ENCODE results near the gene XDH. TPM values are rescaled to one million over a fixed set of nuclear protein-coding genes. Genes with fewer than 3 reads are reported as not detected.
A peak's percentile ranks its signal among the peaks of the same experiment; 100 is the strongest.

Gene XDH
- total RNA-seq, 1 experiment from 2014 or later, result 7.7 TPM

GRCh38 chr2:31333527-31334183 is 80.9 kb downstream of the XDH start:
- Histone ChIP-seq H3K9me3 (ENCODE audit: insufficient read depth, low read depth) (no peaks in the 10 kb centered on the region), H3K4me3 (no peak overlapping the region), H3F3A (ENCODE audit: insufficient read depth, low read depth) (peaks cover 8% of the 10 kb centered on the region; the same call in 1 of the 2 replicates), H3K36me3 (ENCODE audit: low read depth) (peaks cover 4% of the 10 kb centered on the region), H3K27ac (no peak overlapping the region), H4K20me1 (ENCODE audit: insufficient read depth) (no peaks in the 10 kb centered on the region), H3K79me2 (ENCODE audit: low read depth) (no peaks in the 10 kb centered on the region), H3K9me2 (ENCODE audit: insufficient read depth) (no peaks in the 10 kb centered on the region), H3K4me2 (no peak overlapping the region), H3K4me1 (replicated peaks; ENCODE audit: insufficient read depth) (no peaks in the 10 kb centered on the region; the same call in 1 of the 2 replicates), H2AFZ (no peak overlapping the region), H3K27me3 (ENCODE audit: insufficient read depth, low read depth) (no peaks in the 10 kb centered on the region)
- intact Hi-C loops (cut with micrococcal nuclease; ENCODE audit: unreplicated experiment), result loop anchor here (1.0 to 10.0 kb wide), 8 partner anchors 49 to 1169 kb away; partner anchors contain the start of gene EHD3
- ChIA-PET POLR2A (ENCODE audit: unreplicated experiment) (no interaction called here), CTCF (interaction anchor here (0.9 to 1.4 kb wide), 2 partner anchors 11 to 195 kb away, joined by 3 read pairs; partner anchors contain the start of gene GALNT14)
- peak; percentile 62 to 74 for DNase-seq
- BruUV-seq (replicated peaks), result no TSS peak
- peak; percentile 97 for TF ChIP-seq CTCF (conservative IDR thresholded peaks at IDR 0.05)
- TF ChIP-seq EZH2 (IDR thresholded peaks at IDR 0.05; ENCODE audit: low read depth), result no peak

- Histone ChIP-seq H3K27me3 (ENCODE audit: insufficient read depth, low read depth) (no peaks in the 10 kb centered on the region), H3K4me1 (replicated peaks; ENCODE audit: insufficient read depth) (no peaks in the 10 kb centered on the region; the same call in 1 of the 2 replicates), H3K27ac (no peak overlapping the region), H4K20me1 (ENCODE audit: insufficient read depth) (no peaks in the 10 kb centered on the region), H3K4me2 (no peak overlapping the region), H3K79me2 (ENCODE audit: low read depth) (no peaks in the 10 kb centered on the region), H3K9me2 (ENCODE audit: insufficient read depth) (no peaks in the 10 kb centered on the region), H3K9me3 (ENCODE audit: insufficient read depth, low read depth) (no peaks in the 10 kb centered on the region), H3F3A (ENCODE audit: insufficient read depth, low read depth) (peaks cover 8% of the 10 kb centered on the region; the same call in 1 of the 2 replicates), H3K36me3 (ENCODE audit: low read depth) (peaks cover 4% of the 10 kb centered on the region), H3K4me3 (no peak overlapping the region), H2AFZ (no peak overlapping the region)
- ChIA-PET POLR2A (ENCODE audit: unreplicated experiment) (no interaction called here), CTCF (no interaction called here)
- intact Hi-C loops (cut with micrococcal nuclease; ENCODE audit: unreplicated experiment), result loop anchor here (1.0 to 10.0 kb wide), 8 partner anchors 49 to 1168 kb away; partner anchors contain the start of gene EHD3
- TF ChIP-seq CTCF (conservative IDR thresholded peaks at IDR 0.05) (no peak), EZH2 (IDR thresholded peaks at IDR 0.05; ENCODE audit: low read depth) (no peak)
- DNase-seq, result no peak
- no TSS peak for BruUV-seq (replicated peaks)
Measured at GRCh38 chr2:31333046-31333445, 81.5 kb downstream of the XDH start.

GRCh38 chr2:31332521-31332920 is 82.0 kb downstream of the XDH start:
- Histone ChIP-seq H3K36me3 (ENCODE audit: low read depth) (peaks cover 4% of the 10 kb centered on the region), H3K27ac (no peak overlapping the region), H3K9me2 (ENCODE audit: insufficient read depth) (no peaks in the 10 kb centered on the region), H3K4me1 (replicated peaks; ENCODE audit: insufficient read depth) (no peaks in the 10 kb centered on the region; the same call in 1 of the 2 replicates), H3F3A (ENCODE audit: insufficient read depth, low read depth) (peaks cover 8% of the 10 kb centered on the region; the same call in 1 of the 2 replicates), H2AFZ (no peak overlapping the region), H3K9me3 (ENCODE audit: insufficient read depth, low read depth) (no peaks in the 10 kb centered on the region), H3K4me3 (no peak overlapping the region), H4K20me1 (ENCODE audit: insufficient read depth) (no peaks in the 10 kb centered on the region), H3K4me2 (no peak overlapping the region), H3K79me2 (ENCODE audit: low read depth) (no peaks in the 10 kb centered on the region), H3K27me3 (ENCODE audit: insufficient read depth, low read depth) (no peaks in the 10 kb centered on the region)
- TF ChIP-seq EZH2 (IDR thresholded peaks at IDR 0.05; ENCODE audit: low read depth) (no peak), CTCF (conservative IDR thresholded peaks at IDR 0.05) (no peak)
- intact Hi-C loops (cut with micrococcal nuclease; ENCODE audit: unreplicated experiment), result loop anchor here (2.0 to 10.0 kb wide), 5 partner anchors 50 to 1168 kb away; partner anchors contain the start of gene EHD3
- BruUV-seq (replicated peaks), result no TSS peak
- DNase-seq, result no peak
- CTCF ChIA-PET, result no interaction called here
- POLR2A ChIA-PET (ENCODE audit: unreplicated experiment), result no interaction called here
